Cardiac muscle cell (in vitro differentiated cells and primary cell): ENCODE measurements around the gene BRAT1. TPM values are rescaled to one million over a fixed set of nuclear protein-coding genes. Genes with fewer than 3 reads are reported as not detected.

Experiments used
- DNase-seq, 2 donors: peaks; one replicate each; pipeline versions ENCODE4 v3.0.0 to v3.0.0-alpha.2; 2010 to 2017; ENCODE audit warnings: low read depth in 1 of 2, low spot score in 1 of 2
- H3K27ac ChIP-seq: fragments of 200-600 bp; sonication (generic); 2 replicates; pipeline ENCODE4 v1.5.1; 2016
- H3K27me3 ChIP-seq: fragments of 200-600 bp; sonication (generic); 2 replicates; pipeline ENCODE4 v1.6.0; 2016; ENCODE audit warnings: control low read depth
- H3K36me3 ChIP-seq: fragments of 200-600 bp; sonication (generic); 2 replicates; pipeline ENCODE4 v1.5.1; 2016; ENCODE audit warnings: control low read depth
- H3K4me1 ChIP-seq: fragments of 200-600 bp; sonication (generic); 2 replicates; pipeline ENCODE4 v1.8.1; 2017; ENCODE audit warnings: low read depth, mild to moderate bottlenecking, mixed run types
- H3K4me3 ChIP-seq: fragments of 200-600 bp; sonication (generic); 2 replicates; pipeline ENCODE4 v1.5.1; 2016; ENCODE audit warnings: mild to moderate bottlenecking
- H3K9me3 ChIP-seq: fragments of 200-600 bp; sonication (generic); 2 replicates; pipeline ENCODE4 v1.5.1; 2017; ENCODE audit warnings: low read depth, mild to moderate bottlenecking, control low read depth
- CTCF ChIP-seq: IDR thresholded peaks from 2 replicates; pipeline ENCODE4 v1.5.1; 2012; ENCODE audit warnings: low read depth, mild to moderate bottlenecking, low read length
- polyA plus RNA-seq: library from polyadenylated mRNA; unstranded; fragments of >200 nt; fragmentation: Nextera tagmentation; extraction: Ambion mirVana; gene quantifications from 2 replicates; pipeline ENCODE4 v1.2.1, GENCODE V29; 2016
- total RNA-seq: library from RNA; depleted of rRNA; stranded (reverse); fragments of >200 nt; gene quantifications from 2 replicates; pipeline ENCODE4 v1.2.3, GENCODE V29; 2016

The BRAT1 gene
- total and polyA plus RNA-seq, 2 experiments from 2014 or later, result 80.5 to 109 TPM

- H3K4me1 ChIP-seq, result no peaks in the 10 kb centered on the region
- no peak for DNase-seq
- no peaks in the 10 kb centered on the region for H3K9me3 ChIP-seq
- H3K36me3 ChIP-seq, result no peaks in the 10 kb centered on the region
- peaks cover 26% of the 10 kb centered on the region for H3K27me3 ChIP-seq
- no peak overlapping the region for H3K4me3 ChIP-seq
- TF ChIP-seq CTCF, result no peak
- no peak overlapping the region for H3K27ac ChIP-seq
Observed at GRCh38 chr7:2516194-2516555, 39.1 kb downstream of the BRAT1 start.

GRCh38 chr7:2515424-2516193 lies 39.7 kb downstream of the BRAT1 start:
- H3K4me1 ChIP-seq, result no peaks in the 10 kb centered on the region
- no peak for DNase-seq
- TF ChIP-seq CTCF, result no peak
- H3K27ac ChIP-seq, result no peak overlapping the region
- no peaks in the 10 kb centered on the region for H3K9me3 ChIP-seq
- H3K4me3 ChIP-seq, result no peak overlapping the region
- H3K27me3 ChIP-seq, result peaks cover 20% of the 10 kb centered on the region
- no peaks in the 10 kb centered on the region for H3K36me3 ChIP-seq

GRCh38 chr7:2514473-2515423 lies 40.6 kb downstream of the BRAT1 start:
- Histone ChIP-seq H3K36me3 (no peaks in the 10 kb centered on the region), H3K27ac (no peak overlapping the region), H3K4me3 (no peak overlapping the region), H3K27me3 (peaks cover 20% of the 10 kb centered on the region), H3K9me3 (no peaks in the 10 kb centered on the region), H3K4me1 (no peaks in the 10 kb centered on the region)
- no peak for DNase-seq
- TF ChIP-seq CTCF, result no peak

GRCh38 chr7:2513702-2514101 lies 41.6 kb downstream of the BRAT1 start:
- H3K4me3 ChIP-seq, result no peak overlapping the region
- H3K36me3 ChIP-seq, result no peaks in the 10 kb centered on the region
- no peaks in the 10 kb centered on the region for H3K9me3 ChIP-seq
- H3K27me3 ChIP-seq, result peaks cover 14% of the 10 kb centered on the region
- DNase-seq, result no peak
- TF ChIP-seq CTCF, result no peak
- no peaks in the 10 kb centered on the region for H3K4me1 ChIP-seq
- no peak overlapping the region for H3K27ac ChIP-seq

- Histone ChIP-seq H3K36me3 (no peaks in the 10 kb centered on the region), H3K4me3 (no peak overlapping the region), H3K4me1 (no peaks in the 10 kb centered on the region), H3K27ac (no peak overlapping the region), H3K9me3 (no peaks in the 10 kb centered on the region), H3K27me3 (peaks cover 4% of the 10 kb centered on the region)
- DNase-seq, result no peak
- no peak for TF ChIP-seq CTCF
Observed at GRCh38 chr7:2512713-2513112, 42.6 kb downstream of the BRAT1 start.
